Upper lobe of right lung (tissue), 1 donor: ENCODE results near the gene GULP1. TPM values are rescaled to one million over a fixed set of nuclear protein-coding genes. Genes with fewer than 3 reads are reported as not detected.

Experiments used
- ATAC-seq: fragments of 200-7000 bp; cut with Tn5 transposase; one replicate; pipeline ENCODE4 v1.9.1; 2020; ENCODE audit warnings: mild to moderate bottlenecking, moderate library complexity
- DNase-seq: peaks from one replicate; pipeline ENCODE4 v3.0.0-alpha.2; 2020
- H3K27ac ChIP-seq: fragments of 200-600 bp; one replicate; pipeline ENCODE4 v1.8.0; 2022
- H3K27me3 ChIP-seq: fragments of 200-600 bp; one replicate; pipeline ENCODE4 v1.8.0; 2022; ENCODE audit warnings: mild to moderate bottlenecking
- H3K36me3 ChIP-seq: fragments of 200-600 bp; one replicate; pipeline ENCODE4 v1.8.0; 2022
- H3K4me1 ChIP-seq: fragments of 200-600 bp; one replicate; pipeline ENCODE4 v1.8.0; 2022
- H3K4me3 ChIP-seq: fragments of 200-600 bp; one replicate; pipeline ENCODE4 v1.8.0; 2022; ENCODE audit warnings: mild to moderate bottlenecking
- H3K9me3 ChIP-seq: fragments of 200-600 bp; one replicate; pipeline ENCODE4 v1.8.0; 2022
- CTCF ChIP-seq: fragments of 200-600 bp; IDR thresholded peaks from one replicate; pipeline ENCODE4 v1.8.0; 2022; ENCODE audit warnings: antibody characterized with exemption
- intact Hi-C: fragments of 100-400 bp; cut with DNase I; formaldehyde crosslinking; loops from one replicate; pipeline ENCODE4 v1.11.0; 2022
- total RNA-seq: library from RNA; stranded (reverse); fragmentation: NEBNext Ultra II Directional; extraction: Animal tissue kit (Norgen Biotek cat#: 25700); gene quantifications from one replicate; pipeline ENCODE4 v1.2.1, GENCODE V29; 2021
- donor health status: DM: no; HTN: yes; CAD: no; lungs with severe emphysema.

Gene GULP1
- total RNA-seq, 1 donor from 2014 or later, result 30.6 TPM

- no peak for TF ChIP-seq CTCF
- intact Hi-C loops, result no loop called here
- Histone ChIP-seq H3K27ac (no peak overlapping the region), H3K36me3 (no peaks in the 10 kb centered on the region), H3K9me3 (no peaks in the 10 kb centered on the region), H3K4me1 (no peaks in the 10 kb centered on the region), H3K27me3 (no peaks in the 10 kb centered on the region), H3K4me3 (no peak overlapping the region)
- DNase-seq, result no peak
- no peak for ATAC-seq
Observed at GRCh38 chr2:188414869-188415753, 123.4 kb downstream of the GULP1 start.

DNA sequence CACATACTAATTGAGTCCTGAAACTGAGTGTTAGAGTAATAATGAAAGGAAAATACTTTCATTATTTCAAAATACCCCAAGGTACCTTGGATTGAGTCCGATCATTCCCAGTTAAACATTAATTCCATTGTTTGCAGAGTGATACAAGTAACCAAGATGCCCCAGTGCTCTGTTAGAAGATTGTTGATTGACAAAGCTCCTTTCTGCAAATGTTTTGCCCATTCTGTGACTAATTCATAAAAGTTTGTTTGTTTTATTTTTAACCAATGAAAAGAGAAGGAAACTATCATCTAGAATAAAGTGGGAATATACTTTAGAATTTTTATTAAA is 124.0 kb downstream of the GULP1 start:
- intact Hi-C loops, result no loop called here
- H3K9me3 ChIP-seq, result no peaks in the 10 kb centered on the region
- H3K4me1 ChIP-seq, result no peaks in the 10 kb centered on the region
- H3K36me3 ChIP-seq, result no peaks in the 10 kb centered on the region
- DNase-seq (no peak), ATAC-seq (peak; percentile 37)
- no peak overlapping the region for H3K27ac ChIP-seq
- H3K4me3 ChIP-seq, result no peak overlapping the region
- no peak for TF ChIP-seq CTCF
- no peaks in the 10 kb centered on the region for H3K27me3 ChIP-seq

DNA sequence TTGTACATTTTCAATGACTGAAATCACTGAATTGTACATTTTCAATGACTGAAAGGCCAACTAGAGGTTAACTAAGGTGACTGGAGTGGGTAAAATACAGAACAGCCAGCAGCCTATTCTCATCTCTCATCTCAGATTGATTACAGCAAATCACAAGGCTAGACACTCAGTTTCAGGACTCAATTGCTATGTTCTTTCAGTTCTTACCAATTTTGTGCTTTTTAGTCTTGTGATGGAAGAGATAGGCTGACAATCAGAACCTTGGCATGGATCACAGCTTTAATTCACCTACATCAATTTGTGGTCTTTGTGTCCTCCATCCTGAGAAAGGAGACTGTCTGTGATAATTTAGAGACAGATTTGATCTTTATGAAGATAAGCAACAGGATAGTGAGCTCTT is 124.7 kb downstream of the GULP1 start:
- no peaks in the 10 kb centered on the region for H3K27me3 ChIP-seq
- no peaks in the 10 kb centered on the region for H3K9me3 ChIP-seq
- no peak for ATAC-seq
- intact Hi-C loops, result no loop called here
- TF ChIP-seq CTCF, result no peak
- no peak overlapping the region for H3K27ac ChIP-seq
- H3K36me3 ChIP-seq, result no peaks in the 10 kb centered on the region
- no peaks in the 10 kb centered on the region for H3K4me1 ChIP-seq
- H3K4me3 ChIP-seq, result no peak overlapping the region
- no peak for DNase-seq

DNA sequence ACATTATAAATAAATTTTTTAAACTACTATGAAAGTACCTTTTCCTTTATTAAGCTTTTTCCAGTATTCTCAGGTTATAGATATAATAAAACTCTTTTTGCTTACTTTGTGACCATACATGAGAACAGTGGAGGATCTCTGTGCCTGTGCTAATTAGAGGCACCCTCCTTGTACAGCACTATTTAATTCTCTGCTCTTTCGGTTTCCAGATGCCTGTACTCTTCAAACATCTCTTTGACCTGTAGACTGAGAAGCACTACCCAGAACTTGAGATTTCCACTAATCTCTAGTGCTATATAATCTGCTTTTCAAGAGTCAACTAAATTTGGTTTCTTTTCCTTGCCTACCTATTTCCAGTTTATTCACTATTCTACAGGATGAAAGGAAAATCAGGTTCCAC is 131.1 kb downstream of the GULP1 start:
- Histone ChIP-seq H3K27me3 (no peaks in the 10 kb centered on the region), H3K9me3 (no peaks in the 10 kb centered on the region), H3K4me3 (no peak overlapping the region), H3K27ac (no peak overlapping the region), H3K4me1 (no peaks in the 10 kb centered on the region), H3K36me3 (no peaks in the 10 kb centered on the region)
- DNase-seq, result no peak
- no peak for TF ChIP-seq CTCF
- ATAC-seq, result no peak
- intact Hi-C loops, result no loop called here

- H3K27me3 ChIP-seq, result no peaks in the 10 kb centered on the region
- ATAC-seq (no peak), DNase-seq (no peak)
- no peak for TF ChIP-seq CTCF
- H3K9me3 ChIP-seq, result no peaks in the 10 kb centered on the region
- H3K4me1 ChIP-seq, result no peaks in the 10 kb centered on the region
- no peak overlapping the region for H3K4me3 ChIP-seq
- intact Hi-C loops, result no loop called here
- H3K36me3 ChIP-seq, result no peaks in the 10 kb centered on the region
- no peak overlapping the region for H3K27ac ChIP-seq
Observed at GRCh38 chr2:188425266-188425665, 133.6 kb downstream of the GULP1 start.
